Measurements from ENCODE around the gene MKI67.

Gene MKI67

DNA sequence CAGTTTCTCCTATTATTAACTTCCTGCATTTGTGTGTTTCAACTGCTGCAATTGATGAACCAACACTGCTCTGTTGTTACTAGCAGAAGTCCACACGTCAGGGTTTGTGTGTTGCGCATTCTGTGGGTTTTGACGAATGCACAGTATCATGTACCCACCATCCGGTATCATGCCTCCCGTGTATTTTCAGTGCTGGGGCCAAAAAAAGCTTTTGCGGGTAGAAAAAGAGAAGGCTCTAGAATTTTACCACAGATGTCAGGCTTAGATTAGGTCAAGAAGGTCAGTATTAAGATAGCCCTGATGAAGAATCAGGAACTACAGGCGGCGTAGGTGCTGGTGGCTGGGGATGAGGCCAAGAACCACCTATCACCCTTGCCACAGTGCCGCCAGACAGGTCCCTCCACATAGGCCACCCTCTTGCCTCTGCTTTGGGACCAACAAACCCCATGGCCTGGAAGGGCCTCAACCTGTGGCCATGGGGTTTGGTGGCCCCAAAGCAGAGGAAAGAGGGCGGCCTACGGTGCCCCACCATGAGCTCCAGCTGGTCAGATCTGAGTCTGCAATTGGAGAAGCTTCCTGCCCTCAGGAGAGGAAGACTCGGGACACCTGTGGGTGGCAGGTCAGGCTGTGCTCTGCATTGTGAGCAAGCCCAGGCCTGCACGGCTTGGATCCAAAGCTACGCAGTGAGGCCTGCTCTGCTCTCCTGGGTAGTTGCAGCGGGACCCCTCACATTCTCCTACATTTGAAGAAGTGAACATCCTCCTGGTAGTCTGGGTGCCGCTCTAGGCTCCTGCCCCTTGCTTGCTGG lies 71.9 kb downstream of the MKI67 start:
- H3K4me3 ChIP-seq (ENCODE audit: low read depth in 1 of 2, low read length in 2 of 2) = no peak overlapping the region
- peaks cover 12 to 16% of the 10 kb centered on the region in 2 donors for H3K36me3 ChIP-seq (ENCODE audit: control insufficient read depth in 1 of 2, insufficient read depth in 2 of 2, low read length in 2 of 2)
- no peaks in the 10 kb centered on the region for H3K27me3 ChIP-seq (ENCODE audit: low read depth, low read length)
- no peak overlapping the region for H3K27ac ChIP-seq (ENCODE audit: low read length)
- peaks cover 0 to 2% of the 10 kb centered on the region in 2 donors for H3K4me1 ChIP-seq (ENCODE audit: control insufficient read depth in 1 of 2, insufficient read depth in 2 of 2, low read length in 2 of 2)
- no peaks in the 10 kb centered on the region for H3K9me3 ChIP-seq (ENCODE audit: control insufficient read depth in 1 of 2, low read length in 2 of 2)

- Histone ChIP-seq H3K4me1 (ENCODE audit: control insufficient read depth in 1 of 2, insufficient read depth in 2 of 2, low read length in 2 of 2) (peaks cover 0 to 4% of the 10 kb centered on the region in 2 donors), H3K27ac (ENCODE audit: low read length) (no peak overlapping the region), H3K4me3 (ENCODE audit: low read depth in 1 of 2, low read length in 2 of 2) (no peak overlapping the region), H3K9me3 (ENCODE audit: control insufficient read depth in 1 of 2, low read length in 2 of 2) (no peaks in the 10 kb centered on the region), H3K27me3 (ENCODE audit: low read depth, low read length) (no peaks in the 10 kb centered on the region), H3K36me3 (ENCODE audit: control insufficient read depth in 1 of 2, insufficient read depth in 2 of 2, low read length in 2 of 2) (peaks cover 12 to 16% of the 10 kb centered on the region in 2 donors)
These were observed 72.9 kb downstream of the MKI67 start for GRCh38 chr10:128053356-128053755.

DNA sequence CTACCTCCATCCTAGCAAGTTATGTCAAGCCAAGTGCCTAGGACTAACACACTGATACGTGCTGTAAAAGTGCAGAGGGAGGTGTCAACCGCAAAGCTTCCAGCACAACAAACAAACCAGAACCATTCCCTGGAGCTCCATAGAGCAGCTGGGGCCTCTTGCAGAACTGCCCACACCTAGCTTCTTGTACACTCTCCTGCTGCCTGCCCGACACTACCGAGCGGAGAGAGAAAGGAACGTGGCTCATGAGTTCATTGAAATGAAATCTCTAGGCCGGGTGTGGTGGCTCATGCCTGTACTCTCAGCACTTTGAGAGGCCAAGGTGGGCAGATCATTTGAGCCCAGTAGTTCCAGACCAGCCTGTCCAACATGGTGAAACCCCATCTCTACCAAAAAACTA lies 73.5 kb downstream of the MKI67 start:
- no peaks in the 10 kb centered on the region for H3K9me3 ChIP-seq (ENCODE audit: control insufficient read depth in 1 of 2, low read length in 2 of 2)
- H3K36me3 ChIP-seq (ENCODE audit: control insufficient read depth in 1 of 2, insufficient read depth in 2 of 2, low read length in 2 of 2) = peaks cover 12 to 16% of the 10 kb centered on the region in 2 donors
- no peaks in the 10 kb centered on the region for H3K27me3 ChIP-seq (ENCODE audit: low read depth, low read length)
- H3K27ac ChIP-seq (ENCODE audit: low read length) = no peak overlapping the region
- H3K4me3 ChIP-seq (ENCODE audit: low read depth in 1 of 2, low read length in 2 of 2) = no peak overlapping the region
- H3K4me1 ChIP-seq (ENCODE audit: control insufficient read depth in 1 of 2, insufficient read depth in 2 of 2, low read length in 2 of 2) = peaks cover under 1 to 9% of the 10 kb centered on the region in 2 donors

GRCh38 chr10:128051548-128051947 lies 74.7 kb downstream of the MKI67 start:
- H3K27me3 ChIP-seq (ENCODE audit: low read depth, low read length) = no peaks in the 10 kb centered on the region
- H3K36me3 ChIP-seq (ENCODE audit: control insufficient read depth in 1 of 2, insufficient read depth in 2 of 2, low read length in 2 of 2) = peaks cover 12 to 13% of the 10 kb centered on the region in 2 donors
- H3K27ac ChIP-seq (ENCODE audit: low read length) = peak overlapping the region; percentile 69
- no peaks in the 10 kb centered on the region for H3K9me3 ChIP-seq (ENCODE audit: control insufficient read depth in 1 of 2, low read length in 2 of 2)
- H3K4me1 ChIP-seq (ENCODE audit: control insufficient read depth in 1 of 2, insufficient read depth in 2 of 2, low read length in 2 of 2) = peaks cover 9% of the 10 kb centered on the region in 2 donors
- no peak overlapping the region for H3K4me3 ChIP-seq (ENCODE audit: low read depth in 1 of 2, low read length in 2 of 2)

GRCh38 chr10:128050936-128051335 lies 75.3 kb downstream of the MKI67 start:
- Histone ChIP-seq H3K36me3 (ENCODE audit: control insufficient read depth in 1 of 2, insufficient read depth in 2 of 2, low read length in 2 of 2) (peaks cover 6 to 12% of the 10 kb centered on the region in 2 donors), H3K9me3 (ENCODE audit: control insufficient read depth in 1 of 2, low read length in 2 of 2) (no peaks in the 10 kb centered on the region), H3K27me3 (ENCODE audit: low read depth, low read length) (no peaks in the 10 kb centered on the region), H3K4me3 (ENCODE audit: low read depth in 1 of 2, low read length in 2 of 2) (no peak overlapping the region), H3K4me1 (ENCODE audit: control insufficient read depth in 1 of 2, insufficient read depth in 2 of 2, low read length in 2 of 2) (peaks cover 9% of the 10 kb centered on the region in 2 donors), H3K27ac (ENCODE audit: low read length) (peak overlapping the region; percentile 69)

DNA sequence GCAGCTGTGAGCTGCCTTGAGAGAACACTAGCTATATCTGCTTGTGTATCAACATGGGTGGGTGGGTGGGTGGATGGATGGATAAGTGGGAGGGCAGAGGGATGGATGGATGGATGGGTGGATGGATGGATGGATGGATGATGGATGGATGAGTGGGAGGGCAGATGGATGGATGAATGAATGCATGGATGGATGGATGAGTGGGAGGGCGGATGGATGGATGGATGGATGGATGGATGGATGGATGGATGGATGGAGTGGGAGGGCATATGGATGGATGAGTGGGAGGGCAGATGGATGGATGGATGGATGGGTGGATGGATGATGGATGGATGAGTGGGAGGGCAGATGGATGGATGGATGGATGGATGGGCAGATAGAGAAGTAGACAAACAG lies 76.1 kb downstream of the MKI67 start:
- no peak overlapping the region for H3K27ac ChIP-seq (ENCODE audit: low read length)
- H3K4me3 ChIP-seq (ENCODE audit: low read depth in 1 of 2, low read length in 2 of 2) = no peak overlapping the region
- H3K36me3 ChIP-seq (ENCODE audit: control insufficient read depth in 1 of 2, insufficient read depth in 2 of 2, low read length in 2 of 2) = peaks cover 0 to 5% of the 10 kb centered on the region in 2 donors
- H3K9me3 ChIP-seq (ENCODE audit: control insufficient read depth in 1 of 2, low read length in 2 of 2) = no peaks in the 10 kb centered on the region
- peaks cover 9% of the 10 kb centered on the region in 2 donors for H3K4me1 ChIP-seq (ENCODE audit: control insufficient read depth in 1 of 2, insufficient read depth in 2 of 2, low read length in 2 of 2)
- H3K27me3 ChIP-seq (ENCODE audit: low read depth, low read length) = no peaks in the 10 kb centered on the region

DNA sequence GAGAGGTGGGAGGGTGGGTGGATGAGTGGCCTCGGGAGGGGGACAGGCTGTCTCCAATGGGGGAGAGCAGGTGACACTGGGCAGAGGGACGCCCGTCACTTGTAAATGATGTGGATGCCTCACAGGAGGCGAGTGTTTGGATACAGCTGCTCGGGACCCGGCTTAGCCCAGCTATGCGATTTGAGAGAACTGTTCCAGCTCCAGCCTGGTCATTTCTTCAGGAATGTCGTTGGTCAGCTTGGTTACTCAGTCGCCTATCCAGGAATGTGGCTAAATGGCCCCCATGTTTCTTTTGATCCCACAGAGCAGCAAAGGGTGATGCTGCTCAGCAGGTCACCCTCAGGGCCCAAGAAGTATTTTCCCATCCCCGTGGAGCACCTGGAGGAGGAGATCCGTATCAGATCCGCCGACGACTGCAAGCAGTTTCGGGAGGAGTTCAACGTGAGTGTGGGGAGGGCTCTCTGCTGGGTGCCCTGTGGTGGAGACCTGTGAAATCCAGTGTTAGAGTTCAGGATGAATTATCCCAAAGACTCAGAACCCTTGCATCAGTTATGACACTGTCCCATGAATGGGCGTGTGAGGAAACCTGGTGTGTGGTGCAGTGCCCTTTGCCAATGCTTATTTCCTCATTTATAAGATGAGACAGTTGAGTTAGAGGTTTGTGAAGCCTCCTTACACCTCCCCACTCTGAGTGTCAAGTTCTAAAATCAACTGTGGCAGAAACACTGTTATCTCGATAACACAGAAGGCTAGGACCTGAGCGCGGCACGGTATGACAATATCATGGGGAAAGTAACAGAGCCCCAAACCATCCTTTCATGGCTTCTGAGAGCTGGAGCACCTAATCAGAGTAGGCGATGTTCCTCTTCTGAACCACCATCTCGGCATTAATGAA lies 76.8 kb downstream of the MKI67 start:
- Histone ChIP-seq H3K4me1 (ENCODE audit: control insufficient read depth in 1 of 2, insufficient read depth in 2 of 2, low read length in 2 of 2) (peaks cover 9% of the 10 kb centered on the region in 2 donors), H3K9me3 (ENCODE audit: control insufficient read depth in 1 of 2, low read length in 2 of 2) (no peaks in the 10 kb centered on the region), H3K27me3 (ENCODE audit: low read depth, low read length) (no peaks in the 10 kb centered on the region), H3K27ac (ENCODE audit: low read length) (peak overlapping the region; percentile 83), H3K4me3 (ENCODE audit: low read depth in 1 of 2, low read length in 2 of 2) (peak overlapping the region; percentile 48 to 58), H3K36me3 (ENCODE audit: control insufficient read depth in 1 of 2, insufficient read depth in 2 of 2, low read length in 2 of 2) (peaks cover 0 to 3% of the 10 kb centered on the region in 2 donors)

DNA sequence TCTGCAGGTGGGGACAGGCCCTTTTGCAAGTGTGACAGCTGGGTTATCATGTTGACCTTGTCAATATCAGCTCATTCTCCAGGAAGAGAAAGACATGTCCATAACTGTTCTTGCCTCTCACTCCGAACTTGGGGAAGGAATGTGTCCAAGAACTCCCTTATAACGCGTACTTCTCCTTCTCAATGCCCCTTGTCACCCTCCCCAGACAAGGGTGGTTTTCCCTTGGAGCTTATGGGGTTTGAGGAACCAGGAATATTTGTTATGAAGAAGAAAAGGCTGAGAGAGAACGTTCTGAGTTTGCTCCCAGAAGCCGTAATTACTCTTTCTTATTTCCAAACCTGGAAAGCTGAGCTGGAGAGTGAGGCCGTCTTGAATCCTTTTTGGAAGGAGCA lies 77.4 kb downstream of the MKI67 start:
- peak overlapping the region; percentile 83 for H3K27ac ChIP-seq (ENCODE audit: low read length)

DNA sequence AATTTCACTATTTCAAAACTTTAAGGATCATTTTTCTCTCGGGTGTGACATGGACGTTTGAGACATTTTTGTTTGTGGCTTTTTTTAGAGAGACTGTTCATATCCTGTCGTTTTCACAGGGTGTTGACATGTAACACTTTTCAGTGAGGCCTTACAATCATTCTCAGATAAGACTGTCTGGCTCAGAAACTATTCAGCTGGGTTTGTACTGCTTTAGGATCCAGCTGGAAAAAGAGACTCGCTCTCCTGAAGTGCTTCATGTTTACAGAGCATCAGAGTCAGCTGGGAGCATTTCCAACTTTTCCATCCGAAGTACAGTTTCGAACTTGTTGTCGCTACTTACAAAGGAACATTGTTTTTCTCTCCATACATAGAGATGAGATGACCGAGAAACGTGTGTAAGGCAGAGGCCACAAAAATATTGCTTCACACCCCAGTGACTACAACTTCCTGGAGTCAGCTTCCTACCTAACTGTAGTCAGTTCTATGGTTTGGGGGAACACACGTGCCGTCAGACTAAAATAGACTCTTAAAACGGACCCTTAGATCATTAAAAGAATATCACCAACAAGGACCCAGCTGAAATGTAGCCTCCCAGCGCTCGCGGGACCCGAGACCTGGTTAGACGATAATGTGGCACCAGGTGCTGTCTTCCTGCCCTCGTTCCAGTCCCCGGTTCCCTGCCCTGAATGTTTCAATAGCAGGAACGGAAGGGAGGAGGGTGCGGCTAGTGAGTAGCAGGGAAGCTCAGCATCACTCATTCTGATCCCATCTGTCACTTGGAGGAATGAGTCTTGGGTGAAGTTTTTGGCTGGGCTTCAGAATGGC lies 78.0 kb downstream of the MKI67 start:
- peak overlapping the region; percentile 48 to 58 for H3K4me3 ChIP-seq (ENCODE audit: low read depth in 1 of 2, low read length in 2 of 2)
- peaks cover 9% of the 10 kb centered on the region in 2 donors for H3K4me1 ChIP-seq (ENCODE audit: control insufficient read depth in 1 of 2, insufficient read depth in 2 of 2, low read length in 2 of 2)
- peak overlapping the region; percentile 83 for H3K27ac ChIP-seq (ENCODE audit: low read length)

More for the DNA sequence above, 77.4 kb downstream of the MKI67 start:
- Histone ChIP-seq H3K4me3 (ENCODE audit: low read depth in 1 of 2, low read length in 2 of 2) (peak overlapping the region; percentile 48 to 58), H3K4me1 (ENCODE audit: control insufficient read depth in 1 of 2, insufficient read depth in 2 of 2, low read length in 2 of 2) (peaks cover 9% of the 10 kb centered on the region in 2 donors), H3K9me3 (ENCODE audit: control insufficient read depth in 1 of 2, low read length in 2 of 2) (no peaks in the 10 kb centered on the region), H3K36me3 (ENCODE audit: control insufficient read depth in 1 of 2, insufficient read depth in 2 of 2, low read length in 2 of 2) (peaks cover 0 to 3% of the 10 kb centered on the region in 2 donors), H3K27me3 (ENCODE audit: low read depth, low read length) (no peaks in the 10 kb centered on the region)

DNA sequence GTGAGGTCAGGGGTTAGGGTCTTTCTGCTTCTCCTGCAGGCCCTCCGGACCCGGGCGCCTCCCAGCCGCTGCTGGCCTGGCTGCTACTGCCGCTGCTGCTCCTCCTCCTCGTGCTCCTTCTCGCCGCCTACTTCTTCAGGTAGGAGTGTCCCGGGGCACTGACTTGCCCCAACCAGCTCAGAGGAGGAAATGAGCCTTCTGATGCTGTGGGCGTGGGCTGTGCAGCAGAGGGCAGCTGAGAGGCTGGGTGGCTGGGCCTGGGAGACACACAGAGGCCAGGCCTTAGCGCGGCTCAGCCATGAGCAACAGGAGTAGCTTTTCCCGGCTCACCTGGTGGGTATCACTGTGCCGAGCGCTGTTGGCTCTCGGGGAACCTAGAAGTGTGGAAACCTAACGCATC lies 78.9 kb downstream of the MKI67 start:
- peak overlapping the region; percentile 48 to 58 for H3K4me3 ChIP-seq (ENCODE audit: low read depth in 1 of 2, low read length in 2 of 2)
- no peaks in the 10 kb centered on the region for H3K9me3 ChIP-seq (ENCODE audit: control insufficient read depth in 1 of 2, low read length in 2 of 2)
- H3K27ac ChIP-seq (ENCODE audit: low read length) = peak overlapping the region; percentile 83
- H3K4me1 ChIP-seq (ENCODE audit: control insufficient read depth in 1 of 2, insufficient read depth in 2 of 2, low read length in 2 of 2) = peaks cover 9% of the 10 kb centered on the region in 2 donors
- H3K27me3 ChIP-seq (ENCODE audit: low read depth, low read length) = no peaks in the 10 kb centered on the region
- H3K36me3 ChIP-seq (ENCODE audit: control insufficient read depth in 1 of 2, insufficient read depth in 2 of 2, low read length in 2 of 2) = peaks cover 0 to 3% of the 10 kb centered on the region in 2 donors

More for the DNA sequence above, 78.0 kb downstream of the MKI67 start:
- H3K36me3 ChIP-seq (ENCODE audit: control insufficient read depth in 1 of 2, insufficient read depth in 2 of 2, low read length in 2 of 2) = peaks cover 0 to 3% of the 10 kb centered on the region in 2 donors
- no peaks in the 10 kb centered on the region for H3K9me3 ChIP-seq (ENCODE audit: control insufficient read depth in 1 of 2, low read length in 2 of 2)
- H3K27me3 ChIP-seq (ENCODE audit: low read depth, low read length) = no peaks in the 10 kb centered on the region
